Liver (tissue), 3 donors: ENCODE results near the gene CNKSR1.

ENCODE experiments used
- ATF3 ChIP-seq: IDR thresholded peaks from 2 replicates; pipeline ENCODE4 v1.6.1; 2016; ENCODE audit warnings: antibody characterized with exemption
- CTCF ChIP-seq: fragments of 150-350 bp; IDR thresholded peaks from 2 replicates; pipeline ENCODE4 v1.5.1; 2017; ENCODE audit warnings: improper control_type of control experiment, low read depth, low read length; ENCODE audit not compliant: missing input control
- EGR1 ChIP-seq, 2 donors: IDR thresholded peaks; 2 replicates each; pipeline ENCODE4 v1.6.1; 2016 to 2018; ENCODE audit warnings: antibody characterized with exemption in 2 of 2, low read depth in 2 of 2
- GABPA ChIP-seq, 2 donors: IDR thresholded peaks in 1 of 2; conservative IDR thresholded peaks in 1 of 2; 2 replicates each; pipeline ENCODE4 v1.6.1; 2016; ENCODE audit warnings: antibody characterized with exemption in 2 of 2, mild to moderate bottlenecking in 1 of 2, moderate library complexity in 1 of 2
- HNF4A ChIP-seq, 2 donors: conservative IDR thresholded peaks; 2 replicates each; pipeline ENCODE4 v1.6.1; 2016; ENCODE audit warnings: antibody characterized with exemption in 2 of 2, mild to moderate bottlenecking in 2 of 2
- MAX ChIP-seq: IDR thresholded peaks from 2 replicates; pipeline ENCODE4 v1.6.1; 2016; ENCODE audit warnings: antibody characterized with exemption
- RAD21 ChIP-seq, 2 donors: IDR thresholded peaks; 2 replicates each; pipeline ENCODE4 v1.6.1; 2016; ENCODE audit warnings: antibody characterized with exemption in 2 of 2, mild to moderate bottlenecking in 2 of 2
- REST ChIP-seq: IDR thresholded peaks from 2 replicates; pipeline ENCODE4 v1.6.1; 2016; ENCODE audit warnings: antibody characterized with exemption, mild to moderate bottlenecking
- SP1 ChIP-seq: IDR thresholded peaks from 2 replicates; pipeline ENCODE4 v1.6.1; 2018; ENCODE audit warnings: antibody characterized with exemption, mild to moderate bottlenecking
- TAF1 ChIP-seq: conservative IDR thresholded peaks from 2 replicates; pipeline ENCODE4 v1.6.1; 2016; ENCODE audit warnings: antibody characterized with exemption, mild to moderate bottlenecking
- YY1 ChIP-seq: IDR thresholded peaks from 2 replicates; pipeline ENCODE4 v1.6.1; 2016; ENCODE audit warnings: antibody characterized with exemption, mild to moderate bottlenecking
- ZBTB33 ChIP-seq: IDR thresholded peaks from 2 replicates; pipeline ENCODE4 v1.6.1; 2016; ENCODE audit warnings: antibody characterized with exemption
- donor health status: healthy.
- donor health status: healthy.

- TF ChIP-seq REST (no peak), CTCF (no peak), MAX (no peak), YY1 (no peak), RAD21 (IDR thresholded peaks at IDR 0.05) (no peak), HNF4A (conservative IDR thresholded peaks at IDR 0.05) (no peak), EGR1 (IDR thresholded peaks at IDR 0.05; ENCODE audit: low read depth in 2 of 2) (no peak), SP1 (no peak), ATF3 (no peak), GABPA (IDR thresholded peaks at IDR 0.05 in 1 of 2, conservative IDR thresholded peaks at IDR 0.05 in 1 of 2) (no peak), ZBTB33 (no peak), TAF1 (no peak)
Observed at GRCh38 chr1:26195805-26196204, 18.5 kb downstream of the CNKSR1 start.
